Fibroblast of lung (primary cell): ENCODE measurements around the gene NKPD1. TPM values are rescaled to one million over a fixed set of nuclear protein-coding genes. Genes with fewer than 3 reads are reported as not detected.

Source experiments
- DNase-seq, 2 donors: peaks; one replicate each; pipeline versions ENCODE4 v3.0.0 to v3.0.0-alpha.2; 2010; ENCODE audit warnings: low read depth in 2 of 2
- H2AFZ ChIP-seq: 2 replicates; pipeline ENCODE4 v1.5.1; 2012; ENCODE audit warnings: low read length, control low read depth, inconsistent platforms
- H3K27ac ChIP-seq: 2 replicates; pipeline ENCODE4 v1.5.1; 2011; ENCODE audit warnings: low read length, control low read depth; ENCODE audit not compliant: insufficient read depth
- H3K27me3 ChIP-seq: 2 replicates; pipeline ENCODE4 v1.5.1; 2011; ENCODE audit warnings: mild to moderate bottlenecking, low read length; ENCODE audit not compliant: control insufficient read depth, insufficient read depth
- H3K36me3 ChIP-seq: 2 replicates; pipeline ENCODE4 v1.5.1; 2011; ENCODE audit warnings: low read length; ENCODE audit not compliant: control insufficient read depth, insufficient read depth
- H3K4me1 ChIP-seq: 2 replicates; pipeline ENCODE4 v1.5.1; 2011; ENCODE audit warnings: low read length; ENCODE audit not compliant: control insufficient read depth, insufficient read depth; ENCODE audit errors: extremely low read depth
- H3K4me2 ChIP-seq: 2 replicates; pipeline ENCODE4 v1.5.1; 2011; ENCODE audit warnings: low read length, control low read depth; ENCODE audit not compliant: insufficient read depth; ENCODE audit errors: extremely low read depth
- H3K4me3 ChIP-seq, 4 experiments: fragments of 200-600 bp in 1 of 4; sonication (generic) in 1 of 4; replicated peaks in 1 of 4; 2 replicates each; pipeline ENCODE4 v1.5.1; 2011 to 2016; ENCODE audit warnings: low read length in 4 of 4, low read depth in 3 of 4, mild to moderate bottlenecking in 3 of 4, control low read depth in 2 of 4, inconsistent platforms in 1 of 4, mixed read lengths in 1 of 4; ENCODE audit not compliant: insufficient read depth in 1 of 4; ENCODE audit errors: control extremely low read depth in 1 of 4
- H3K79me2 ChIP-seq: 2 replicates; pipeline ENCODE4 v1.5.1; 2012; ENCODE audit warnings: mild to moderate bottlenecking, low read length, inconsistent platforms; ENCODE audit not compliant: control insufficient read depth, insufficient read depth
- H3K9ac ChIP-seq: 2 replicates; pipeline ENCODE4 v1.5.1; 2011; ENCODE audit warnings: mild to moderate bottlenecking, low read length, control low read depth; ENCODE audit not compliant: insufficient read depth
- H3K9me3 ChIP-seq: 2 replicates; pipeline ENCODE4 v1.5.1; 2012; ENCODE audit warnings: low read depth, low read length; ENCODE audit not compliant: control insufficient read depth, insufficient read depth
- H4K20me1 ChIP-seq: 2 replicates; pipeline ENCODE4 v1.5.1; 2011; ENCODE audit warnings: low read length; ENCODE audit not compliant: control insufficient read depth, insufficient read depth; ENCODE audit errors: extremely low read depth
- CTCF ChIP-seq, 2 donors: IDR thresholded peaks in 1 of 2; conservative IDR thresholded peaks in 1 of 2; 1 replicate in 1 of 2; 2 replicates in 1 of 2; pipeline ENCODE4 v1.5.1; 2011 to 2012; ENCODE audit warnings: low read length in 2 of 2, control low read depth in 1 of 2, inconsistent platforms in 1 of 2, low read depth in 1 of 2, mild to moderate bottlenecking in 1 of 2
- EZH2 ChIP-seq: IDR thresholded peaks from 2 replicates; pipeline ENCODE4 v1.5.1; 2012; ENCODE audit warnings: low read length, control low read depth, mild to moderate bottlenecking; ENCODE audit errors: missing control alignments
- polyA plus RNA-seq, 2 donors: library from polyadenylated mRNA; depleted of rRNA in 1 of 2; stranded (reverse) in 1 of 2; unstranded in 1 of 2; fragments of >200 nt; gene quantifications; 2 replicates each; pipeline ENCODE4 v1.2.1, GENCODE V29; 2011 to 2012; ENCODE audit warnings: missing spikeins in 1 of 2
- total RNA-seq: library from RNA; depleted of rRNA; stranded (reverse); fragments of >200 nt; gene quantifications from 2 replicates; pipeline ENCODE4 v1.2.1, GENCODE V29; 2014

The NKPD1 gene
- total and polyA plus RNA-seq, 2 donors (not counting 1 experiment from before 2014, with no cell fraction given) = 0.17 TPM; not detected in 1

GRCh38 chr19:45144431-45145269 lies 16.1 kb downstream of the NKPD1 start:
- H3K4me1 ChIP-seq = no peaks in the 10 kb centered on the region
- H3K9me3 ChIP-seq = no peaks in the 10 kb centered on the region
- no peak for DNase-seq
- H3K79me2 ChIP-seq = no peaks in the 10 kb centered on the region
- H3K9ac ChIP-seq = no peak overlapping the region
- no peaks in the 10 kb centered on the region for H3K27me3 ChIP-seq
- H3K27ac ChIP-seq = no peak overlapping the region
- no peaks in the 10 kb centered on the region for H4K20me1 ChIP-seq
- no peak overlapping the region for H2AFZ ChIP-seq
- H3K4me3 ChIP-seq = no peak overlapping the region
- H3K36me3 ChIP-seq = peaks cover 19% of the 10 kb centered on the region
- H3K4me2 ChIP-seq = no peak overlapping the region
- TF ChIP-seq EZH2 (no peak), CTCF (conservative IDR thresholded peaks at IDR 0.05 in 1 of 2, IDR thresholded peaks at IDR 0.05 in 1 of 2; ENCODE audit: low read depth in 1 of 2, low read length in 2 of 2) (no peak)

GRCh38 chr19:45142726-45143110 lies 18.1 kb downstream of the NKPD1 start:
- Histone ChIP-seq H3K36me3 (peaks cover 16% of the 10 kb centered on the region), H3K9ac (no peak overlapping the region), H3K9me3 (no peaks in the 10 kb centered on the region), H3K79me2 (no peaks in the 10 kb centered on the region), H2AFZ (no peak overlapping the region), H3K4me1 (no peaks in the 10 kb centered on the region), H4K20me1 (no peaks in the 10 kb centered on the region), H3K27ac (no peak overlapping the region), H3K27me3 (no peaks in the 10 kb centered on the region), H3K4me2 (no peak overlapping the region), H3K4me3 (no peak overlapping the region)
- TF ChIP-seq EZH2 = no peak
- no peak for TF ChIP-seq CTCF (conservative IDR thresholded peaks at IDR 0.05 in 1 of 2, IDR thresholded peaks at IDR 0.05 in 1 of 2; ENCODE audit: low read depth in 1 of 2, low read length in 2 of 2)
- DNase-seq = no peak

GRCh38 chr19:45142016-45142725 lies 18.6 kb downstream of the NKPD1 start:
- H3K27me3 ChIP-seq = no peaks in the 10 kb centered on the region
- peaks cover 1% of the 10 kb centered on the region for H3K4me1 ChIP-seq
- H3K9me3 ChIP-seq = no peaks in the 10 kb centered on the region
- DNase-seq = no peak
- no peak overlapping the region for H2AFZ ChIP-seq
- no peaks in the 10 kb centered on the region for H4K20me1 ChIP-seq
- no peaks in the 10 kb centered on the region for H3K79me2 ChIP-seq
- H3K36me3 ChIP-seq = peaks cover 14% of the 10 kb centered on the region
- no peak overlapping the region for H3K4me3 ChIP-seq
- H3K27ac ChIP-seq = no peak overlapping the region
- TF ChIP-seq EZH2 (no peak), CTCF (conservative IDR thresholded peaks at IDR 0.05 in 1 of 2, IDR thresholded peaks at IDR 0.05 in 1 of 2; ENCODE audit: low read depth in 1 of 2, low read length in 2 of 2) (no peak)
- no peak overlapping the region for H3K4me2 ChIP-seq
- no peak overlapping the region for H3K9ac ChIP-seq
